Stomach (tissue), 9 donors: ENCODE data around the gene TLE3. TPM values are rescaled to one million over a fixed set of nuclear protein-coding genes. Genes with fewer than 3 reads are reported as not detected.

ENCODE experiments used
- DNase-seq, 2 donors: peaks; one replicate each; pipeline versions ENCODE4 v3.0.0 to v3.0.0-alpha.2; 2013 to 2019
- H3K27ac ChIP-seq, 5 donors: fragments of 200-600 bp in 4 of 5; sonication (generic) in 4 of 5; one replicate each; pipeline ENCODE4 v1.5.1; 2013 to 2019; ENCODE audit warnings: mild to moderate bottlenecking in 1 of 5, moderate library complexity in 1 of 5
- H3K27me3 ChIP-seq, 3 donors: fragments of 200-600 bp; sonication (generic); one replicate each; pipeline ENCODE4 v1.5.1; 2017 to 2019; ENCODE audit warnings: mixed run types in 1 of 3
- H3K36me3 ChIP-seq, 4 donors: fragments of 200-600 bp; sonication (generic); 1 replicate in 3 of 4; 2 replicates in 1 of 4; pipeline ENCODE4 v1.5.1; 2016 to 2019
- H3K4me1 ChIP-seq, 4 donors: fragments of 200-600 bp; sonication (generic); one replicate each; pipeline ENCODE4 v1.5.1; 2016 to 2019
- H3K4me3 ChIP-seq, 4 donors: fragments of 200-600 bp; sonication (generic) in 3 of 4; one replicate each; pipeline ENCODE4 v1.5.1; 2016 to 2019; ENCODE audit warnings: mild to moderate bottlenecking in 1 of 4
- H3K9me3 ChIP-seq, 4 donors: fragments of 200-600 bp; sonication (generic); one replicate each; pipeline ENCODE4 v1.5.1; 2016 to 2019
- EP300 ChIP-seq: sonication (generic); formaldehyde crosslinking; IDR thresholded peaks from one replicate; pipeline ENCODE4 v1.6.1; 2017; ENCODE audit warnings: antibody characterized with exemption
- POLR2A ChIP-seq, 4 donors: fragments of 450-650 bp; IDR thresholded peaks; one replicate each; pipeline ENCODE4 v1.6.1; 2016; ENCODE audit warnings: antibody characterized with exemption in 4 of 4, control low read depth in 2 of 4, mild to moderate bottlenecking in 1 of 4, moderate library complexity in 1 of 4
- POLR2AphosphoS5 ChIP-seq, 3 donors: sonication (generic); formaldehyde crosslinking; IDR thresholded peaks; one replicate each; pipeline ENCODE4 v1.6.1; 2016; ENCODE audit warnings: antibody characterized with exemption in 3 of 3
- WGBS, 5 donors: extraction: QIAGEN DNeasy Blood & Tissue Kit in 3 of 5; methylation state at CpG; one replicate each; pipeline versions ENCODE4 v1.1.5 to v1.1.7; 2013 to 2018; 5-methylcytosine and 5-hydroxymethylcytosine counted together
- intact Hi-C: fragments of 100-400 bp; cut with DNase I; formaldehyde crosslinking; loops from one replicate; pipeline ENCODE4 v1.15.1; 2023; ENCODE audit warnings: low total_unique reads
- polyA plus RNA-seq, 3 donors: library from polyadenylated mRNA; stranded (reverse); fragments of 200-250 nt; gene quantifications; one replicate each; pipeline ENCODE4 v1.2.3, GENCODE V29; 2013
- total RNA-seq, 5 donors: library from RNA; depleted of rRNA; stranded (reverse); fragments of >200 nt; gene quantifications; one replicate each; pipeline versions ENCODE4 v1.1.0 to v1.2.3, GENCODE V29; 2014 to 2016
- TF ChIP-seq, protein P1 (sequence below), 7 experiments: fragments of 450-650 bp in 4 of 7; fragments of 200-600 bp in 3 of 7; sonication (generic) in 3 of 7; IDR thresholded peaks; one replicate each; pipeline ENCODE4 v1.5.1; 2016 to 2019; ENCODE audit warnings: antibody characterized with exemption in 7 of 7, control low read depth in 2 of 7, mild to moderate bottlenecking in 1 of 7
- donor health status: healthy with polysubstance abuse.
- donor health status: Bipolar disorder and iron deficiency.
- donor health status: healthy.

Gene TLE3
- total and polyA plus RNA-seq, 8 donors, result 13.3 to 186 (median 30.9) TPM

DNA sequence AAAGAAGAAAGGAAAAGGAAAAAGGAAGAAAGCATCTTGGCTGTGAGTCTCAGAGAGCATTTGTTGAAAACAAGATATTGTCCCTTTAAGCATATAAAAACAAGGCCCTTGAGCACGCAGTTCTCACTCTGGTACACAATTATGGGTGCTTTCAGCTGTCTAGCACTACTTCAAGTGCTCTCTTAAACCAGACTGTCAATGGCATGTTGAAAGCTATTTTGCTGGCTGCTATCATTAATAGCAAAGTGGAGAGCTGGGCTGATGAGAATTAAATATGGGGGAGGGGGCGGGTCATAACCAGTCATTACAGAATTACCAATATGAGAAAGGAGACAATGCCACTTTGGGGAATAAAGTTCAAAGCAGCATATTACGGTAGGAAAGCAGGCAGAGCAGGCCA, 9.3 kb downstream of the TLE3 start:
- intact Hi-C loops, result no loop called here
- H3K36me3 ChIP-seq, result peaks cover 4 to 71% (median 58%) of the 10 kb centered on the region in 4 donors
- TF ChIP-seq POLR2A (IDR thresholded peaks at IDR 0.05) (no peak), POLR2AphosphoS5 (IDR thresholded peaks at IDR 0.05) (no peak), EP300 (no peak)
- TF ChIP-seq, protein P1, sequence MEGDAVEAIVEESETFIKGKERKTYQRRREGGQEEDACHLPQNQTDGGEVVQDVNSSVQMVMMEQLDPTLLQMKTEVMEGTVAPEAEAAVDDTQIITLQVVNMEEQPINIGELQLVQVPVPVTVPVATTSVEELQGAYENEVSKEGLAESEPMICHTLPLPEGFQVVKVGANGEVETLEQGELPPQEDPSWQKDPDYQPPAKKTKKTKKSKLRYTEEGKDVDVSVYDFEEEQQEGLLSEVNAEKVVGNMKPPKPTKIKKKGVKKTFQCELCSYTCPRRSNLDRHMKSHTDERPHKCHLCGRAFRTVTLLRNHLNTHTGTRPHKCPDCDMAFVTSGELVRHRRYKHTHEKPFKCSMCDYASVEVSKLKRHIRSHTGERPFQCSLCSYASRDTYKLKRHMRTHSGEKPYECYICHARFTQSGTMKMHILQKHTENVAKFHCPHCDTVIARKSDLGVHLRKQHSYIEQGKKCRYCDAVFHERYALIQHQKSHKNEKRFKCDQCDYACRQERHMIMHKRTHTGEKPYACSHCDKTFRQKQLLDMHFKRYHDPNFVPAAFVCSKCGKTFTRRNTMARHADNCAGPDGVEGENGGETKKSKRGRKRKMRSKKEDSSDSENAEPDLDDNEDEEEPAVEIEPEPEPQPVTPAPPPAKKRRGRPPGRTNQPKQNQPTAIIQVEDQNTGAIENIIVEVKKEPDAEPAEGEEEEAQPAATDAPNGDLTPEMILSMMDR (IDR thresholded peaks at IDR 0.05), result no peak
- H3K4me3 ChIP-seq, result peak overlapping the region in 1 of 4 donors; percentile 15
- H3K27me3 ChIP-seq, result no peaks in the 10 kb centered on the region
- WGBS, 5 donors, result 60 to 72% (median 68%) methylated on average over 3 of the region's 3 CpGs
- H3K9me3 ChIP-seq, result no peaks in the 10 kb centered on the region
- H3K27ac ChIP-seq, result peak overlapping the region in 3 of 5 donors; percentile 36 to 58 (median 42)
- peaks cover 65 to 98% (median 93%) of the 10 kb centered on the region in 4 donors for H3K4me1 ChIP-seq
- DNase-seq, result no peak

- Histone ChIP-seq H3K27me3 (no peaks in the 10 kb centered on the region), H3K27ac (peak overlapping the region in 2 of 5 donors; percentile 24 to 36), H3K9me3 (no peaks in the 10 kb centered on the region), H3K36me3 (peaks cover 5 to 77% (median 64%) of the 10 kb centered on the region in 4 donors), H3K4me3 (no peak overlapping the region), H3K4me1 (peaks cover 59 to 98% (median 92%) of the 10 kb centered on the region in 4 donors)
- TF ChIP-seq POLR2A (IDR thresholded peaks at IDR 0.05), result no peak
- intact Hi-C loops, result no loop called here
- WGBS, 5 donors, result 66 to 71% (median 69%) methylated on average over 12 of the region's 12 CpGs
- no peak for DNase-seq
These were observed 9.9 kb downstream of the TLE3 start for GRCh38 chr15:70087708-70088352.

- Histone ChIP-seq H3K36me3 (peaks cover 17 to 81% (median 75%) of the 10 kb centered on the region in 4 donors), H3K4me1 (peaks cover 47 to 91% (median 81%) of the 10 kb centered on the region in 4 donors)
These were observed 11.1 kb downstream of the TLE3 start for GRCh38 chr15:70086636-70087035.

DNA sequence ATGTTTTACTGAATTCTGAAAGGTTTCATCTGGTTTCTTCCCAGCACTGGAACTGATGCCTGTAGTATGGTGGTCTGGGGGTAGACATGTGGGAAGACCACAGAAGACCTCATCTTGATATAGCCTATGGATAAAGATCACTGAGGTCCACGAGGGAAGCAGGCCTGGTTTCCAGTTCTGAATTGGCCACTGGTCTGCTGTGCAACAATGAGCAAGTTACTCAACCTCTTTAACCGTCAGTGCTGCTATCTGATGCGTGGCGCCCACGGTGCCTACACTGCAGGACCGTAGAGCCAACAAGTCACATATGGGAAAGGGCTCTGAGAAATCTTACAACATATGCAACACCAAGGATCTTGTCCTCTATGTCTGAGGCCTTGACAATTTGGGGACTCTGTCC, 13.3 kb downstream of the TLE3 start:
- Histone ChIP-seq H3K27me3 (no peaks in the 10 kb centered on the region), H3K36me3 (peaks cover 28 to 81% (median 80%) of the 10 kb centered on the region in 4 donors), H3K27ac (no peak overlapping the region), H3K9me3 (no peaks in the 10 kb centered on the region), H3K4me3 (no peak overlapping the region), H3K4me1 (peaks cover 41 to 85% (median 74%) of the 10 kb centered on the region in 4 donors)
- intact Hi-C loops, result no loop called here
- 80 to 91% (median 87%) methylated on average over 6 of the region's 6 CpGs for WGBS, 5 donors
- no peak for DNase-seq
- TF ChIP-seq, protein P1 (IDR thresholded peaks at IDR 0.05), result no peak
- TF ChIP-seq POLR2AphosphoS5 (IDR thresholded peaks at IDR 0.05) (no peak), EP300 (no peak), POLR2A (IDR thresholded peaks at IDR 0.05) (no peak)

More at GRCh38 chr15:70086636-70087035, 11.1 kb downstream of the TLE3 start:
- Histone ChIP-seq H3K27me3 (no peaks in the 10 kb centered on the region), H3K4me3 (no peak overlapping the region), H3K9me3 (no peaks in the 10 kb centered on the region), H3K27ac (peak overlapping the region in 1 of 5 donors; percentile 10)
- intact Hi-C loops, result no loop called here
- DNase-seq, result no peak
- 39 to 62% (median 56%) methylated on average over 5 of the region's 5 CpGs for WGBS, 5 donors
- TF ChIP-seq POLR2A (IDR thresholded peaks at IDR 0.05) (no peak), POLR2AphosphoS5 (IDR thresholded peaks at IDR 0.05) (no peak), EP300 (no peak)
- TF ChIP-seq, protein P1 (IDR thresholded peaks at IDR 0.05), result no peak

DNA sequence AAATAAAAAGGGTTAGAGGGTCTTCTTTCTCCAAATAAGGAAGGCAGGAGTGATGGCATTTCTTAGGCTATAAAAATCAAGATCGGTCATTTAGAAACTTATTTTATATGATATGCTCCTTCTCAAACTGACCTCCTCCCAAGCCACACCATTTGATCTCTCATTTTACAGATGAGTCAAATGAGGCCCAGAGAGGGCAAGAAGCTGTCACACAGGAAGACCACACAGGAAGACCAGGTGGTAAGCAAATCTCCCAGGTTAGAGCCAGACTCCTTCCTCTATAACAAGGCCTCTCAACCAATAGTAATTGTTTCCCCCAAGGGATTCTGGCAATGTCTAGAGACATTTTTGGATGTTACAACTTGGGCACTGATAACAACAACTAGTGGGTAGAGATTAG, 13.8 kb downstream of the TLE3 start:
- Histone ChIP-seq H3K36me3 (peaks cover 28 to 81% (median 80%) of the 10 kb centered on the region in 4 donors), H3K4me3 (no peak overlapping the region), H3K4me1 (peaks cover 40 to 85% (median 74%) of the 10 kb centered on the region in 4 donors), H3K27me3 (no peaks in the 10 kb centered on the region), H3K27ac (no peak overlapping the region), H3K9me3 (no peaks in the 10 kb centered on the region)
- 88 to 97% (median 92%) methylated on average over 1 of the region's 1 CpG for WGBS, 5 donors
- no peak for DNase-seq
- no peak for TF ChIP-seq EP300
- intact Hi-C loops, result no loop called here
